HTR-8/SVneo (cell line): ENCODE data around the gene KLF16.
A peak's percentile ranks its signal among the peaks of the same experiment; 100 is the strongest.

Experiments
- DNase-seq: peaks from one replicate; pipeline ENCODE4 v3.0.0; 2011; ENCODE audit warnings: low spot score, mixed read lengths; ENCODE audit not compliant: insufficient read length
- FAIRE-seq: peaks from 2 replicates; lab custom pipeline; 2011; peaks lifted over from hg19 to GRCh38; lab: Jason Lieb, UNC

KLF16 gene

GRCh38 chr19:1813192-1814182 is 49.9 kb downstream of the KLF16 start:
- no peak for DNase-seq
- FAIRE-seq, result no peak

DNA sequence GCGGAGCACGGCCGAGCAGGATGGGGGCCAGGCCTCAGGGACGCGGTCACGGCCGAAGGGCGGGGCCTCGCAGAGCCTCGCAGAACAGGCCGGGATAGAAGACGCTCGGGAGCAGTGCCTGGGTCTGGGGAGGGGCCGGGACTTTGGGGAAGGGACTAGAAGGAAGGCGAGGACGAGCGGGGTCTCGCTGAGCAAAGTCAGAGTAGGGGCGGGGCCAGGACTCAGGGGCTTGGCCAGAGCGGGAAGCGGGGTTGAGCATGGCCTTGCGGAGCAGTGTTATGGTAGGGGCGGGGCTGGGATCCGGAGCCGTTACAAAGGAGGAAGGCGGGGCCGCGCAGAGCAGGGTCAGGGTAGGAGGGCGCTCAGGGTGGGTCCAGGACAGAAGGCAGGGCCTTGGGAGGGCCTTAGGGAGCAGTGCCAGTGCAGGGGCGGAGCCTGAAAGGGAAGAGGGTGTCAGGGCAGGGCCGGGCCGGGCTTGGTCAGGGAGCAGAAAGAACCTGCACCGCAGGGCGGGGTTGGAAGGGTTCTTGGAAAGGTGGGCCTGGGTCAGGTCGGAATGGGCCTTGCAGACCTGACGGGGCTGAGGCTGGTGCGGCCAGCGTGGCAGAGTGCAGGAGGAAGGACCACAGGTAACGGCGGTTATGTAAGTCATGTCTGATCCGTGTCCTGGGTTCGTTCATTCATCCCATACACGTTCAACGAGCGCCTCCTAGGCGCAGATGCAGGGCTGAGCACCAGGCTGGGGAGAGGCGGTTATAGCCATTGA is 50.8 kb downstream of the KLF16 start:
- FAIRE-seq (peak; percentile 74), DNase-seq (peak; percentile 95)

DNA sequence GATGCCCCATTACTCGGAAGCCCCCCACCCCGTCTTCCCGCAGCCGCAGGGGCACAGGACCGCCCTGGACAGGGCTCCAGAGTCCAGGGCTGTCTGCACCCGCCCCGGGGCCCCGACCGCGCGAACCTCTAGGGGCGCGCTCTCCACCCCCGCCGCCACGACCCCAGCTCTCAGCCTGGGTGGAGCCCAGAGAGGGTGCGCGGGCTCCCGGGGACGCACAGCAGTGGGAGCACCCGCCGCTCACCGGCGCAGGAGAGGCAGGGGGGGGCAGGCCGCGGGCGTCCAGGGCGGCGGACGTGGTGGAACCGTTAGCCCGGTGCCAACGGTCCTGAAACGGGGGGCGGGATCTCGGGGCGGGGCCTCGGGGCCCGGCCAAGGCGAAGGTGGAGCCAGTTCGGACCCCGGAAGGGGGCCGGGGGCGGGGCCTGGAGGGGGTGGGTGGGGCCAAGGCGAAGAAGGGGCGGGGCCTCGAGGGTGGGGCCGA is 51.4 kb downstream of the KLF16 start, which contains the start of gene ATP8B3:
ATP8B3 (minus strand) TSS at position 335 of the 484 bp plus-strand sequence. CDS start 540 bp downstream, outside the sequence.
- DNase-seq (no peak), FAIRE-seq (no peak)

DNA sequence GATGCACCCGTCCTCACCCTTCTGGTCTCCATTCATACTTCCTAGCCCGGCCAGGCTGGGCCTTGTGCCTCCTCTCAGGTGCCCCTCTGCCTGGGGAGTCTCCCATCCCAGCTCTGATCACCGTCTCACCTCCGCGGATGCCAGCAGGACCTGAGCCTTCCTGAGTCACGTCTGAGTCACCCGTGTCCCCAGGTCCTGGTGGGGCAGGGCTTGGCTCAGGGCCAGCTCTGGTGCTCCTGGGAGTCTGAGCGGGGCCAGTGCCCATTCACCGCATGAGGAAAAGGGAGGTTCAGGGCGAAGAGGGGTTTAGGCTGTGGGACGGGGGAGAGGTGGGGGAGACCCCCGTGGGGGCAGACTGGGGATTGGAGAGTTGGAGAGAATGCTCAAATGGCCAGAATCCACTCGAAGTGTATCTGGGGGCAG is 51.9 kb downstream of the KLF16 start:
- peak; percentile 70 for DNase-seq
- peak; percentile 79 for FAIRE-seq

DNA sequence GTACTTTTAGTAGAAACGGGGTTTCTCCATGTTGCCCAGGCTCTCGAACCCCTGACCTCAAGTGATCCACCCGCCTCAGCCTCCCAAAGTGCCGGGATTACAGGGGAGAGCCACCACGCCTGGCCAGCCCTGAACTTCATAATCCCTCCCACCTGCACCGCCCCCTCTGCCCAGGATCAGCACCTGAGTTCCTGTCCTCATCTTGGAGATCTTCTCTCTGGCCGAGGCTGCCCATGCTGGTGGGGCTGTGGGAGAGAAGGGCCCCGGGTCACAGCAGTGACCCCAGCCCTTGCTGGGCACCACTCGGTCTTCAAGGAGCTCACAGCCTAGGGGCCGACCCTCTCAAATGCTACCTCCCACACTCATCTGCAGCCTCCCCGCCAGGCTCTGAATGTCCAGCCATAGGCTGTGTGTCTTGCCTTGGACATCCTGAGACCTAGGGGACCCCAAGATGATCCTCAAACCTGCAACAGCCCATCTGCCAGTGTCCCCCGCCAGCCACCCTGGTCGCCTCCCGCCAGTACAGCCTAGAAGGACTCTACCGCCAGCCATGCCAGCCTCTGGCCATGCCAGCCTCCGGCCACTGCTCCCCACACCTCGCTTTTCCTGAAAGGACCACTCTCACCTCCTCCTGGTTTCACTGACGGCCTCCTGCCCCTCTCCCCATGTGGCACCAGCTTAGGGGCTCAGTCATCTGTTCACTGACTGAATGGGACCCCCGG is 52.8 kb downstream of the KLF16 start:
- FAIRE-seq (no peak), DNase-seq (no peak)

- no peak for DNase-seq
- no peak for FAIRE-seq
Observed at GRCh38 chr19:1809678-1810077, 53.7 kb downstream of the KLF16 start.

DNA sequence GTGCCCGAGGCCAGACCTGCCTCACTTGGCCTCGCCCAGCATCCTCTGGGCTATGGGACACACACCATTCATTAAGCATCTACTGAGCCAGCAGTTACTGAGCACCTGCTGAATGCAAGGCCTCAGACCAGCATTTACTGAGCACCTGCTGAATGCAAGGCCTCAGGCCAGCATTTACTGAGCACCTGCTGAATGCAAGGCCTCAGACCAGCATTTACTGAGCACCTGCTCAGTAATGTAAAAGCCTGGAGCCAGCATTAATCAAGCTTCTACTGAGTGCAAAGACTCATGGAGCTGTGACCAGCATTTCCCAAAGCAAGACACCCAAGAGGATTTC is 55.0 kb downstream of the KLF16 start:
- no peak for FAIRE-seq

GRCh38 chr19:1807695-1808394 is 55.5 kb downstream of the KLF16 start:
- FAIRE-seq (no peak), DNase-seq (no peak)

More for the DNA sequence above, 55.0 kb downstream of the KLF16 start:
- DNase-seq, result no peak

DNA sequence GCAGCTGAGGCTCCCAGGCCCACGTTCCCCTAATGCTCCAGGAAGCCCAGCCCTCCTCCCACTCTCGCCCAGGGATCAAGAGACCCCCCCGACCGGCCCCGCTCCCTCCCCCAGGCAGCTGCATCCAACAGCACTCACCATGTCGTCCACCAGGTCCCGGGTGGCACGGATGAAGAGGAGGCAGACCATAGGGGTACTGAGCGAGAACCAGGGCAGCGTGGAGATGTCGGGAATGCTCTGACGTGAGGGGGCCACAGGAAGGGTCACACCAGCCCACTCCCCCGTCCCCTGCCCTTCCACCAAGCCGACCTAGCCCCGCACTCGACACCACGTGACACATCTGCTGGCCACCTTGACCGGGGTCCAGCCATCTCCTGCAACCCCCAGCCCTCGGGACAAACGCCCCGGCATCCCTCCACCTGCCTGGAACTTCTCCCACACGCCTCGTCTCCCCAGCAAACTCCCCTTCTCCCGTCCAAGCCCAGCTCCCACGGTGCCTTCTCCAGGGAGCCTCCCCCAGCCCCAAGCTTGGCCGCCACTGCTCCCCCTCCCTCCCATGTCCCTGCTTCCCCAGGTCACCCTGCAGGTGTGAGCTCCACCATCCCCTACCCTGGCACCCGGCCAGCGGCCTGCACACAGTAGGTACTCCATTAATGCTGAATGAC is 56.2 kb downstream of the KLF16 start:
- FAIRE-seq (no peak), DNase-seq (no peak)

DNA sequence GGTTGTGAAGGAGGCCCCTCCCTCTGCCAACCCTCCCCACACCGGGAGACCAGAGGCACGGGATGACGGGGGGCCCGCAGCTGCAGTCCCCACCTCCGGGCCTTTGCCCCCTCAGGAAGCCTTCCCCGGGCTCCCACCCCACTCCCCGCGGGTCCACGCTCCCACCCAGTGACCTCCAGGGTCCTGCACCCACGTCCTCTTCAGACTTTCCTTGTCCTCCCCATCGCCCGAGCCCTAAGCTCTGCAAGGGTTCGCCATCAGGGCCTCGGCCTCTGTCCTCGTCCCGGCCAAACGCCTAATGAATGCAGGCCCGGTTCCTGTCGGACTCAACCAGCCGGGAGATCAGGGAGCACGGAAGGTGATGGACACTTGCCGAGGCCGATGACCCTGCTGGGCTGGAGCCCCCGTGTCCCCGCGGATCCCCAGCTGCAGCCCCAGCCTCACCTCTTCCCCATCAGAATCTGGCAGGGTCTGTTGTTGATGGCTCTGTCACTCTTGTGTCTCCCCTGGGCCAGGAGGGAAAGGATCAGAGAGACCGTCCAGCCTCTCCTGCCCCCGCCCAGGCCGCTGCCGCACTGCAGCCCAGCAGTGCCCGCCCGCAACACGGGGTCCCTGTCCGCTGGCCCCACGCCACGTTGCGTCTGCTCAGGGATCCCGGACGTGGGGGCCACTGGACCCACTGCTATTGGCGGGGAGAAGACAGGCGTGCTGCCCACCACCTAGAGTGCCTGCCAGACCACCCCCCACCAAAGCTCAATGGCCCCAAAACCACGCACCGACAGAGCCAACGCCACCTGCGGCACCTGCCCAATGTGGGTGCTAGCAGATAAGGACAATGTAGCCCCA is 57.0 kb downstream of the KLF16 start:
- FAIRE-seq (no peak), DNase-seq (no peak)

GRCh38 chr19:1805401-1806183 is 57.8 kb downstream of the KLF16 start:
- FAIRE-seq, result no peak
- DNase-seq, result no peak

- FAIRE-seq (no peak), DNase-seq (no peak)
Observed at GRCh38 chr19:1804858-1805257, 58.5 kb downstream of the KLF16 start.
